H9 (cell line): ENCODE measurements around the gene TMSB15B. TPM values are rescaled to one million over a fixed set of nuclear protein-coding genes. Genes with fewer than 3 reads are reported as not detected.

Experiments
- DNase-seq: peaks from one replicate; pipeline ENCODE4 v3.0.0-alpha.2; 2017
- H2AFZ ChIP-seq: one replicate; pipeline ENCODE4 v1.6.1; 2013; ENCODE audit warnings: mild to moderate bottlenecking, low read length, control low read depth, moderate library complexity
- H2AK5ac ChIP-seq: 2 replicates; pipeline ENCODE4 v1.6.1; 2013; ENCODE audit warnings: low read length, control low read depth, mixed read lengths; ENCODE audit not compliant: insufficient read length
- H2BK120ac ChIP-seq: one replicate; pipeline ENCODE4 v1.6.1; 2013; ENCODE audit warnings: low read depth, mild to moderate bottlenecking, low read length, control low read depth, inconsistent platforms; ENCODE audit not compliant: poor library complexity, severe bottlenecking
- H2BK12ac ChIP-seq: 2 replicates; pipeline ENCODE4 v1.6.1; 2013; ENCODE audit warnings: low read length, control low read depth, mixed read lengths, low read depth; ENCODE audit not compliant: insufficient read length
- H2BK15ac ChIP-seq: 2 replicates; pipeline ENCODE4 v1.6.1; 2013; ENCODE audit warnings: low read depth, low read length, control low read depth
- H2BK20ac ChIP-seq: one replicate; pipeline ENCODE4 v1.6.1; 2013; ENCODE audit warnings: low read depth, mild to moderate bottlenecking, low read length, control low read depth, inconsistent platforms; ENCODE audit not compliant: poor library complexity, severe bottlenecking
- H2BK5ac ChIP-seq: 2 replicates; pipeline ENCODE4 v1.6.1; 2013; ENCODE audit warnings: low read length, control low read depth, mixed read lengths; ENCODE audit not compliant: insufficient read length
- H3K14ac ChIP-seq: 2 replicates; pipeline ENCODE4 v1.6.1; 2013; ENCODE audit warnings: low read length, control low read depth; ENCODE audit not compliant: insufficient read depth
- H3K18ac ChIP-seq: 2 replicates; pipeline ENCODE4 v1.6.1; 2013; ENCODE audit warnings: low read depth, mild to moderate bottlenecking, mixed read lengths, low read length, control low read depth; ENCODE audit not compliant: insufficient read length
- H3K23ac ChIP-seq: 2 replicates; pipeline ENCODE4 v1.6.1; 2013; ENCODE audit warnings: low read length, control low read depth, mixed read lengths, low read depth; ENCODE audit not compliant: insufficient read length
- H3K23me2 ChIP-seq: 2 replicates; pipeline ENCODE4 v1.6.1; 2013; ENCODE audit warnings: low read depth, mild to moderate bottlenecking, mixed read lengths, low read length, control low read depth; ENCODE audit not compliant: insufficient read length, poor library complexity, severe bottlenecking
- H3K27ac ChIP-seq: 2 replicates; pipeline ENCODE4 v1.5.1; 2013; ENCODE audit warnings: low read length, control low read depth, mixed read lengths, low read depth; ENCODE audit not compliant: insufficient read length
- H3K27me3 ChIP-seq: 2 replicates; pipeline ENCODE4 v1.6.1; 2013; ENCODE audit warnings: low read length, control low read depth, inconsistent platforms; ENCODE audit not compliant: insufficient read depth
- H3K4ac ChIP-seq: 2 replicates; pipeline ENCODE4 v1.6.1; 2013; ENCODE audit warnings: low read depth, mild to moderate bottlenecking, control low read depth, inconsistent platforms, low read length, moderate library complexity
- H3K4me1 ChIP-seq: 2 replicates; pipeline ENCODE4 v1.6.1; 2013; ENCODE audit warnings: low read length, control low read depth, inconsistent platforms; ENCODE audit not compliant: insufficient read depth
- H3K4me2 ChIP-seq: 2 replicates; pipeline ENCODE4 v1.6.1; 2013; ENCODE audit warnings: low read length, control low read depth, mixed read lengths; ENCODE audit not compliant: insufficient read length, insufficient read depth
- H3K56ac ChIP-seq: 2 replicates; pipeline ENCODE4 v1.6.1; 2013; ENCODE audit warnings: low read depth, mild to moderate bottlenecking, mixed read lengths, low read length, control low read depth; ENCODE audit not compliant: insufficient read length
- H3K79me1 ChIP-seq: 2 replicates; pipeline ENCODE4 v1.6.1; 2013; ENCODE audit warnings: low read depth, mild to moderate bottlenecking, moderate library complexity, low read length, control low read depth, inconsistent platforms; ENCODE audit not compliant: insufficient read depth, poor library complexity, severe bottlenecking
- H3K79me2 ChIP-seq: 2 replicates; pipeline ENCODE4 v1.6.1; 2013; ENCODE audit warnings: low read length, control low read depth, inconsistent platforms; ENCODE audit not compliant: insufficient read depth
- H3K9ac ChIP-seq: 2 replicates; pipeline ENCODE4 v1.6.1; 2013; ENCODE audit warnings: low read length, control low read depth, mixed read lengths; ENCODE audit not compliant: insufficient read length; ENCODE audit errors: extremely low read depth
- H3K9me3 ChIP-seq: one replicate; pipeline ENCODE4 v1.6.1; 2013; ENCODE audit warnings: low read depth, low read length, inconsistent platforms; ENCODE audit not compliant: control insufficient read depth
- H3T11ph ChIP-seq: one replicate; pipeline ENCODE4 v1.6.1; 2013; ENCODE audit warnings: mild to moderate bottlenecking, low read length, control low read depth, inconsistent platforms
- H4K20me1 ChIP-seq: one replicate; pipeline ENCODE4 v1.6.1; 2013; ENCODE audit not compliant: control insufficient read depth, insufficient read length, insufficient read depth
- H4K5ac ChIP-seq: 2 replicates; pipeline ENCODE4 v1.6.1; 2013; ENCODE audit warnings: low read depth, mild to moderate bottlenecking, mixed read lengths, low read length, control low read depth; ENCODE audit not compliant: insufficient read length
- H4K8ac ChIP-seq: replicated peaks from 2 replicates; pipeline ENCODE4 v1.6.1; 2013; ENCODE audit warnings: low read length, control low read depth, mixed read lengths, low read depth; ENCODE audit not compliant: insufficient read length
- H4K91ac ChIP-seq: 2 replicates; pipeline ENCODE4 v1.6.1; 2013; ENCODE audit warnings: low read depth, mild to moderate bottlenecking, moderate library complexity, mixed read lengths, low read length, control low read depth; ENCODE audit not compliant: insufficient read length
- H3K27ac Mint-ChIP-seq, 3 experiments: 2 replicates in 2 of 3; 3 replicates in 1 of 3; pipeline ENCODE4 v1.8.0; 2020 to 2021; ENCODE audit warnings: mixed read lengths in 3 of 3, mild to moderate bottlenecking in 1 of 3, moderate library complexity in 1 of 3
- H3K27me3 Mint-ChIP-seq: 2 replicates; pipeline ENCODE4 v1.8.0; 2021; ENCODE audit warnings: low read depth, mild to moderate bottlenecking, moderate library complexity, mixed read lengths
- H3K36me3 Mint-ChIP-seq, 3 experiments: 2 replicates in 2 of 3; 3 replicates in 1 of 3; pipeline ENCODE4 v1.8.0; 2020 to 2021; ENCODE audit warnings: low read depth in 3 of 3, mixed read lengths in 3 of 3; ENCODE audit not compliant: insufficient read depth in 1 of 3
- H3K4me1 Mint-ChIP-seq, 2 experiments: 2 replicates each; pipeline ENCODE4 v1.8.0; 2020; ENCODE audit warnings: mixed read lengths in 2 of 2
- H3K4me3 Mint-ChIP-seq, 2 experiments: 2 replicates in 1 of 2; 3 replicates in 1 of 2; pipeline ENCODE4 v1.8.0; 2020 to 2021; ENCODE audit warnings: mild to moderate bottlenecking in 2 of 2, mixed read lengths in 2 of 2, moderate library complexity in 1 of 2
- H3K9me3 Mint-ChIP-seq, 2 experiments: 2 replicates in 1 of 2; 3 replicates in 1 of 2; pipeline ENCODE4 v1.8.0; 2020; ENCODE audit warnings: mild to moderate bottlenecking in 2 of 2, mixed read lengths in 2 of 2, moderate library complexity in 1 of 2
- WGBS: extraction: QIAGEN DNeasy Blood & Tissue Kit; methylation state at CpG from one replicate; pipeline ENCODE4 v1.1.7; 2013; ENCODE audit warnings: missing lambda C conversion rate, low lambda C conversion rate, mixed read lengths; ENCODE audit not compliant: insufficient read length; ENCODE audit errors: extremely low coverage; 5-methylcytosine and 5-hydroxymethylcytosine counted together
- total RNA-seq: library from RNA; stranded (reverse); gene quantifications from 2 replicates; pipeline ENCODE4 v1.2.1, GENCODE V29; 2021
- TF ChIP-seq, protein P1 (sequence below): fragments of 200-600 bp; sonication (generic); conservative IDR thresholded peaks from 3 replicates; pipeline ENCODE4 v1.8.0; 2021; ENCODE audit warnings: antibody characterized with exemption, mild to moderate bottlenecking

TMSB15B gene
- total RNA-seq, 1 experiment from 2014 or later, result 9.6 TPM

DNA sequence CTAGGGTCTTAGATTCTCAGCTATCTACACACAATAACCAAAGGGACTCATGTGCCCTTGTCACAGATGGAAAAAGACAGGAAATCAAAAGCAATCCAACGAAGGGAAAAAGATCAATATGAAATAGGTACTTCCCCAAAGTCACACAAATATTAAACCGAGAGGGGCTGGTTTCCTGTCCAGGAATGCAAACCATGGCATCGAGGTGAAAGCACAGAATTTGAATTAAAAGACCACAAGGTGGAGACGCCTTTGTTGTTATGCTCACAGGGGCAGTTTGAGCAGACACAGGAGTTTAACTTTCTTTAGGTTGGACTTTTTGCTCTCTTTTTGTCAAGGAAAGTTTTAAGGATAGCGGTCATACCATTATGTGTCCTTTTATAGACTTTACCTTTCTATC, 36.8 kb downstream of the TMSB15B start:
- Histone ChIP-seq H4K20me1 (no peaks in the 10 kb centered on the region), H2AFZ (no peak overlapping the region), H4K5ac (no peak overlapping the region), H3T11ph (no peak overlapping the region), H2BK15ac (no peak overlapping the region), H3K56ac (no peak overlapping the region), H4K8ac (no peak overlapping the region), H3K23ac (no peak overlapping the region), H3K4ac (no peak overlapping the region), H2AK5ac (no peak overlapping the region), H2BK20ac (no peak overlapping the region), H2BK12ac (no peak overlapping the region), H2BK120ac (no peak overlapping the region), H3K23me2 (no peaks in the 10 kb centered on the region), H3K18ac (no peak overlapping the region), H3K14ac (no peak overlapping the region), H4K91ac (no peak overlapping the region), H2BK5ac (no peak overlapping the region), H3K79me2 (no peaks in the 10 kb centered on the region), H3K27me3 (no peaks in the 10 kb centered on the region), H3K79me1 (no peaks in the 10 kb centered on the region), H3K4me1 (no peaks in the 10 kb centered on the region), H3K9ac (no peak overlapping the region), H3K9me3 (no peaks in the 10 kb centered on the region), H3K4me2 (no peak overlapping the region), H3K27ac (no peak overlapping the region)
- peaks cover 0 to 73% of the 10 kb centered on the region in 2 experiments; a peak in 3 of 5 replicates for H3K9me3 Mint-ChIP-seq
- H3K27ac Mint-ChIP-seq, result no peak overlapping the region
- H3K27me3 Mint-ChIP-seq, result peaks cover 6% of the 10 kb centered on the region
- TF ChIP-seq, protein P1, sequence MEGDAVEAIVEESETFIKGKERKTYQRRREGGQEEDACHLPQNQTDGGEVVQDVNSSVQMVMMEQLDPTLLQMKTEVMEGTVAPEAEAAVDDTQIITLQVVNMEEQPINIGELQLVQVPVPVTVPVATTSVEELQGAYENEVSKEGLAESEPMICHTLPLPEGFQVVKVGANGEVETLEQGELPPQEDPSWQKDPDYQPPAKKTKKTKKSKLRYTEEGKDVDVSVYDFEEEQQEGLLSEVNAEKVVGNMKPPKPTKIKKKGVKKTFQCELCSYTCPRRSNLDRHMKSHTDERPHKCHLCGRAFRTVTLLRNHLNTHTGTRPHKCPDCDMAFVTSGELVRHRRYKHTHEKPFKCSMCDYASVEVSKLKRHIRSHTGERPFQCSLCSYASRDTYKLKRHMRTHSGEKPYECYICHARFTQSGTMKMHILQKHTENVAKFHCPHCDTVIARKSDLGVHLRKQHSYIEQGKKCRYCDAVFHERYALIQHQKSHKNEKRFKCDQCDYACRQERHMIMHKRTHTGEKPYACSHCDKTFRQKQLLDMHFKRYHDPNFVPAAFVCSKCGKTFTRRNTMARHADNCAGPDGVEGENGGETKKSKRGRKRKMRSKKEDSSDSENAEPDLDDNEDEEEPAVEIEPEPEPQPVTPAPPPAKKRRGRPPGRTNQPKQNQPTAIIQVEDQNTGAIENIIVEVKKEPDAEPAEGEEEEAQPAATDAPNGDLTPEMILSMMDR, result no peak
- WGBS, result no CpG with 5 or more reads among the region's 5 CpGs
- peaks cover 0 to 2% of the 10 kb centered on the region in 2 experiments; a peak in 1 of 4 replicates for H3K4me1 Mint-ChIP-seq
- DNase-seq, result no peak
- H3K4me3 Mint-ChIP-seq, result no peak overlapping the region
- peaks cover 0 to 6% (median 0%) of the 10 kb centered on the region in 3 experiments; a peak in 1 of 7 replicates for H3K36me3 Mint-ChIP-seq
